Small intestine (tissue), 7 donors: Measurements from ENCODE around the gene FLRT1. TPM values are rescaled to one million over a fixed set of nuclear protein-coding genes. Genes with fewer than 3 reads are reported as not detected.
"Not testable (repeated sequence)": the region's sequence is repeated elsewhere in the genome, so short reads cannot be mapped to it uniquely, and the experiment has no call there.

ENCODE experiments used
- DNase-seq, 2 donors: peaks; one replicate each; pipeline versions ENCODE4 v3.0.0 to v3.0.0-alpha.2; 2013
- FAIRE-seq: peaks from 2 replicates; lab custom pipeline; 2012; peaks lifted over from hg19 to GRCh38; lab: Jason Lieb, UNC
- H3K27ac ChIP-seq, 3 donors: one replicate each; pipeline ENCODE4 v1.5.1; 2013; ENCODE audit warnings: low read length in 2 of 3, mild to moderate bottlenecking in 2 of 3, control low read depth in 1 of 3, inconsistent platforms in 1 of 3, low read depth in 1 of 3, moderate library complexity in 1 of 3
- H3K27me3 ChIP-seq, 3 donors: one replicate each; pipeline ENCODE4 v1.6.1; 2013; ENCODE audit warnings: low read length in 3 of 3, inconsistent platforms in 1 of 3; ENCODE audit not compliant: control insufficient read depth in 3 of 3, insufficient read depth in 3 of 3
- H3K36me3 ChIP-seq, 3 donors: one replicate each; pipeline ENCODE4 v1.6.1; 2013; ENCODE audit warnings: low read length in 3 of 3, inconsistent platforms in 1 of 3, low read depth in 1 of 3, mild to moderate bottlenecking in 1 of 3, moderate library complexity in 1 of 3; ENCODE audit not compliant: control insufficient read depth in 3 of 3, insufficient read depth in 2 of 3
- H3K4me1 ChIP-seq, 3 donors: one replicate each; pipeline ENCODE4 v1.6.1; 2013; ENCODE audit warnings: low read length in 2 of 3, inconsistent platforms in 1 of 3, low read depth in 1 of 3, mild to moderate bottlenecking in 1 of 3, moderate library complexity in 1 of 3; ENCODE audit not compliant: control insufficient read depth in 3 of 3, insufficient read depth in 2 of 3
- H3K4me3 ChIP-seq, 3 donors: one replicate each; pipeline ENCODE4 v1.5.1; 2013; ENCODE audit warnings: low read length in 3 of 3, control low read depth in 1 of 3, inconsistent platforms in 1 of 3, low read depth in 1 of 3, mild to moderate bottlenecking in 1 of 3, moderate library complexity in 1 of 3
- H3K9me3 ChIP-seq, 2 donors: one replicate each; pipeline ENCODE4 v1.6.1; 2013; ENCODE audit warnings: low read depth in 1 of 2, low read length in 1 of 2; ENCODE audit not compliant: control insufficient read depth in 2 of 2, insufficient read depth in 1 of 2
- WGBS, 3 donors: extraction: QIAGEN DNeasy Blood & Tissue Kit; methylation state at CpG; one replicate each; pipeline ENCODE4 v1.1.7; 2013; 5-methylcytosine and 5-hydroxymethylcytosine counted together
- polyA plus RNA-seq, 4 donors: library from polyadenylated mRNA; stranded (reverse) in 3 of 4; unstranded in 1 of 4; fragments of 200-250 nt in 3 of 4; fragments of 120-200 nt in 1 of 4; gene quantifications; one replicate each; pipeline versions ENCODE4 v1.2.1 to v1.2.3, GENCODE V29; 2013
- donor health status: healthy with polysubstance abuse.
- donor health status: control.
- donor health status: control.
- donor health status: Bipolar disorder and iron deficiency.
- donor health status: healthy.

FLRT1 gene
- polyA plus RNA-seq, 4 donors: 0.43 to 0.86 TPM; not detected in 2

DNA sequence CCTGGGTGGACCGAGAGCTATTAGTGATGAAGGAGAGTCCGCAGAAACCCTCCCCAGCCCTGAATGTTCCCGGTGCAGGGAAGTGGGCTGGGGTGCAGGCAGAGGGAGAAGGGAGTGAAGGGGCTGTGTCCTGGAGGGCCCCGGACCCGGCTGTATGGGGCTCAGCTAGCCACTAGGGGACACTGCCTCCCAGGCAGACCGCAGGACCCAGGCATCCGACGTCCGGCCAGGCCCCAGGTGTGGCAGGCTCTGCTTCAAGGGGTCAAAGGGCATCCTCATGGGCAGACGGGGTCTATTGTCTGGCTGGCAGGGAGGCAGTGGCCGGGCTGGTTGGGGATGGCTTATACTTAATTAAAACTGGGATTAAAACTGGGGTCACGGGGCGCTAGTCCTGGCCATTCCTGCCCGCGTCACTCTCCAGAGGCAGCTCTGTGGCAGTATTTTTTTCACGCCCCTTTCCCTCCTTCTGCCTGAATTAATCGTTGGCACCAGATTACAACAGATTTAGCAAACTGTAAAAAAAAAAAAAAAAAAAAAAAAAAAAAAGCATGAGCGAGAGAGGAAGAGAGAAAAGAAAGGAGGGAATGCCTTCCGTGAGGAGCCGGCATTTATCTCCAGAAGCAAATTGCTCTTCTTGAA is 5.1 kb downstream of the FLRT1 start:
- Histone ChIP-seq H3K4me3 (no peak overlapping the region), H3K9me3 (no peaks in the 10 kb centered on the region), H3K27me3 (peaks cover 4 to 25% (median 14%) of the 10 kb centered on the region in 3 donors), H3K4me1 (peaks cover 0 to 3% (median 0%) of the 10 kb centered on the region in 3 donors), H3K36me3 (no peaks in the 10 kb centered on the region), H3K27ac (no peak overlapping the region)
- FAIRE-seq (no peak), DNase-seq (no peak)
- 57 to 68% (median 60%) methylated on average over 16 to 20 of the region's 20 CpGs for WGBS, 3 donors

DNA sequence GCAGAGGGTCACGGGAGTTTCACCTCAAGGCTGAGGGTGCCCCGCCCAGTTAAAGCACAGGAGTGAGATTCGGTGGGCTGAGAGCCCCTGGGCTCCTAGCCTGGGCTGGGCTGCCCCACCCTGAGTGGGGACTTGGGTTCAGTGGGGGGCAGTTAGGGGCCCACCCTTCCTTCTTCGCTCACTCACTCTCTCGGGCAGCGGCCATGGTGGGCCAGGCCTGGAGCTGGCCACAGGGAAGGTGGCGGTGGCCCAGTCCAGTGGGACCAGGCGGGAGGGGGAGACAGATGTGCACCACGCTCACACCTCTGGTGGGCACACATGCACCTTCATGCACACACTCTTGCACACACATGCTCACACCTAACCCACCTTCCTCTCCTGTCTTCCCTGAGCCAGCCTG is 6.1 kb downstream of the FLRT1 start:
- peaks cover 0 to 3% (median 0%) of the 10 kb centered on the region in 3 donors for H3K4me1 ChIP-seq
- peaks cover 4 to 18% (median 6%) of the 10 kb centered on the region in 3 donors for H3K27me3 ChIP-seq
- FAIRE-seq (no peak), DNase-seq (no peak)
- 91 to 96% (median 92%) methylated on average over 8 to 9 of the region's 9 CpGs for WGBS, 3 donors
- no peaks in the 10 kb centered on the region for H3K9me3 ChIP-seq
- no peak overlapping the region for H3K27ac ChIP-seq
- H3K36me3 ChIP-seq: peaks cover 0 to 2% (median 0%) of the 10 kb centered on the region in 3 donors
- no peak overlapping the region for H3K4me3 ChIP-seq

DNA sequence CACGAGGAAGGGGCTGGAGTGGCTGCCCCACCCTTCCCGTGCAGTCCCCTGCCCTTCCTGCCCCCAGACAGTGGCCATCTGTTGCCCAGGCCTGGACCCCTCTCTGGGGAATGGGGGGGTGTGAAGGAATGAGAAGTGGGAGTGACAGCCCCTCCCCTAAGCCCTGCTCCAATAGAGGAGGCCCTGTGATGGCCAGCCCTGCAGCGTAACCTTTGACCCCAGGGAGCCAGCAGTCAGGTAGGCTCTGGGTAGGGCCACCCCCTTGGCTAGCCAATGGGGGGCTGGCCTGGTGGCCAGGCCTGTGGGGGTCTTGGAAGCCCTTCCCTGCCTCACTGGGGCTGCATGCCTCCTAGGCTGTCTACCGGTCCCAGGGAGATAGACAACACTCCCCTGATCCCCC is 6.6 kb downstream of the FLRT1 start:
- H3K4me1 ChIP-seq: peaks cover 0 to 3% (median 0%) of the 10 kb centered on the region in 3 donors
- whole genome bisulfite sequencing, 3 donors: 67 to 70% (median 69%) methylated on average over 4 of the region's 4 CpGs
- FAIRE-seq (no peak), DNase-seq (no peak)
- no peaks in the 10 kb centered on the region for H3K9me3 ChIP-seq
- no peak overlapping the region for H3K27ac ChIP-seq
- H3K27me3 ChIP-seq: peaks cover 4 to 14% (median 4%) of the 10 kb centered on the region in 3 donors
- H3K4me3 ChIP-seq: no peak overlapping the region
- H3K36me3 ChIP-seq: peaks cover 0 to 2% (median 0%) of the 10 kb centered on the region in 3 donors

DNA sequence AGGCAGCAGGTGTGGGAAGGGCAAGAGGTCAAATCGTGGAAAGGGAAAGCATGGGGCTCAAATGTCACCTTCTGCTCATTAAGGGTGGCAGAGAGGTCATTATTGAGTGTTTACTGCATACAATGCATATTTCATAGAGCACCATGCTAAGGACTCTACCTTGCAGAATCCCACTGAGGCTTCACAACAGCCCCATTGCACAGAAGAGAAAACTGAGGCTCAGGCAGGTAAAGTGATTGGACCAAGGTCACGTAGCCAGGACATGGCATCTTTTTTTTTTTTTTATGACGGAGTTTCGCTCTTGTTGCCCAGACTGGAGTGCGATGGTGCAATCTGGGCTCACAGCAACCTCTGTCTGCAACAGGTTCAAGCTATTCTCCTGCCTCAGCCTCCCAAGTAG is 7.8 kb downstream of the FLRT1 start:
- Histone ChIP-seq H3K27me3 (peaks cover 0 to 3% (median 0%) of the 10 kb centered on the region in 3 donors), H3K4me3 (no peak overlapping the region), H3K4me1 (peaks cover 0 to 3% (median 0%) of the 10 kb centered on the region in 3 donors), H3K36me3 (peaks cover 0 to 2% (median 0%) of the 10 kb centered on the region in 3 donors), H3K9me3 (no peaks in the 10 kb centered on the region), H3K27ac (no peak overlapping the region)
- DNase-seq (no peak), FAIRE-seq (no peak)
- WGBS, 3 donors: 78 to 85% (median 80%) methylated on average over 5 of the region's 5 CpGs

DNA sequence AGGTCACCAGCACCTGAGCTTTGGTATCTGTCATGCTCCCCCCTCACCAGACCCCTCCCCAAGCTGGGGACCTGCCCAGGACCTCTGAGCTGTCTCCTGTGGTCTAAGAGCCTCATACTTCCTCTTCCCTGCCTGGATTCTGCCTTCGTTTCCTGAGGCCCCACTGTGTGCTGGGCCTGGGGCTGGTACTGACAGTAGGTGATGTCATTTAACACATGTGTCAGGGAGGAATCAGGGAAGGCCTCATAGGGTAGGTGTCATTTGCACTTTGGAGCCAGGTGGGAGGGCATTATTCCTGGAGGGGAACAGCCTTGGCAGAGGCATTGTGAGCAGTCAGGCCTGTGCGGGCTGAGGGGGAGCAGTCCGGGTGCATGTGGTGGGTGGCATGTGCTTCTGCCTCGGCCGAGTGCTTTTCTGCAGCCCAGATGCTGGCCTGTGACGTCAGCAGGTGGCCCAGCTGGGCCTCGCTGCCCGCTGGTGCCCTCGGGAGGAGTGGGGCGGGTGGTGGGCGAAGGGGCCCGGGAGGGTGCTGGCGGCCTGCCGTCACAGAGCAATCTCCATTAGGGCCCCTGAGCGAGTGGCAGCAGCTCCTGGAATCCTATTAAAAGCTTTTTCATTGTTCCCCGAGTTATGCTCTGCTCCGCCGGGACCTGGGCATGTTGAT is 9.1 kb downstream of the FLRT1 start:
- Histone ChIP-seq H3K4me1 (peaks cover 0 to 3% (median 0%) of the 10 kb centered on the region in 3 donors), H3K36me3 (peaks cover 0 to 2% (median 0%) of the 10 kb centered on the region in 3 donors), H3K9me3 (no peaks in the 10 kb centered on the region), H3K27me3 (peaks cover 0 to 3% (median 0%) of the 10 kb centered on the region in 3 donors), H3K4me3 (no peak overlapping the region), H3K27ac (no peak overlapping the region)
- FAIRE-seq: no peak
- DNase-seq: no peak
- 78 to 85% (median 81%) methylated on average over 16 to 18 of the region's 18 CpGs for WGBS, 3 donors

DNA sequence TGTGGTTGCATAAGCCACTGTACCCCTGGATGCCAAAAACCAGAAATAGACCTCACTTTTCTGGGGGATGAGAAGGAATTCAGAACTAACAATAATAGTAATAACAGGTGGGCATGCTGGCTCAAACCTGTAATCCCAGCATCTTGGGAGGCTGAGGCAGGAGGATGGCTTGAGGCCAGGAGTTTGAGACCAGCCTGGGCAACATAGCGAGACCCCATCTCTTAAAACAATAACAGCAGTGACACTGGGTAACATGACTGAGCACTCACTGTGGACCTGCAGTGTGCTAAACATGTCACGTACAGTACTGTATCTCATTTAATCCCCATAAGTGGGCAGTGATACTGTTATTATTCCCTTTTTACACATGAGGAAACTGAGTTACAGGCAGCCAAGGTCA is 10.0 kb downstream of the FLRT1 start:
- H3K27ac ChIP-seq: no peak overlapping the region

DNA sequence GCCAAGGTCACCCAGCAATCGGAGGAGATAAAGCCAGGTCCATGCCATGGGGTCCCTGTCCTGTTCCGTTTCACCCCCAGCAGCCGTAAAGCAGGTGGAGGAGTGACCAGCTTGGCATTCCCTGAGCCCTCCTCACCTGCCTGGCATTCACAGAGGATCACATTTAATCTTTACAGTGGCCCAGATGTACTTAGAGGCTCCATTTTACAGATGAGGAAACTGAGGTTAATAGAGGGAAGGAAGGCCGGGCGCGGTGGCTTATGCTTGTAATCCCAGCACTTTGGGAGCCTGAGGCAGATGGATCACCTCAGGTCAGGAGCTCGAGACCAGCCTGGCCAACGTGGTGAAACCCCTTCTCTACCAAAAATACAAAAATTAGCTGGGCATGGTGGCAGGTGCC is 11.6 kb downstream of the FLRT1 start:
- not testable (repeated sequence) for FAIRE-seq, H3K4me3 ChIP-seq, H3K4me1 ChIP-seq, H3K36me3 ChIP-seq, H3K27ac ChIP-seq, H3K27me3 ChIP-seq, H3K9me3 ChIP-seq, DNase-seq
- 91 to 94% (median 92%) methylated on average over 8 of the region's 8 CpGs for WGBS, 3 donors

More for the DNA sequence above, 10.0 kb downstream of the FLRT1 start:
- Histone ChIP-seq H3K4me1 (peaks cover 0 to 3% (median 0%) of the 10 kb centered on the region in 3 donors), H3K27me3 (peaks cover 0 to 1% (median 0%) of the 10 kb centered on the region in 3 donors), H3K36me3 (peaks cover 0 to 2% (median 0%) of the 10 kb centered on the region in 3 donors), H3K4me3 (no peak overlapping the region), H3K9me3 (no peaks in the 10 kb centered on the region)
- WGBS, 3 donors: 91 to 98% (median 92%) methylated on average over 2 of the region's 2 CpGs
- no peak for FAIRE-seq
- no peak for DNase-seq

DNA sequence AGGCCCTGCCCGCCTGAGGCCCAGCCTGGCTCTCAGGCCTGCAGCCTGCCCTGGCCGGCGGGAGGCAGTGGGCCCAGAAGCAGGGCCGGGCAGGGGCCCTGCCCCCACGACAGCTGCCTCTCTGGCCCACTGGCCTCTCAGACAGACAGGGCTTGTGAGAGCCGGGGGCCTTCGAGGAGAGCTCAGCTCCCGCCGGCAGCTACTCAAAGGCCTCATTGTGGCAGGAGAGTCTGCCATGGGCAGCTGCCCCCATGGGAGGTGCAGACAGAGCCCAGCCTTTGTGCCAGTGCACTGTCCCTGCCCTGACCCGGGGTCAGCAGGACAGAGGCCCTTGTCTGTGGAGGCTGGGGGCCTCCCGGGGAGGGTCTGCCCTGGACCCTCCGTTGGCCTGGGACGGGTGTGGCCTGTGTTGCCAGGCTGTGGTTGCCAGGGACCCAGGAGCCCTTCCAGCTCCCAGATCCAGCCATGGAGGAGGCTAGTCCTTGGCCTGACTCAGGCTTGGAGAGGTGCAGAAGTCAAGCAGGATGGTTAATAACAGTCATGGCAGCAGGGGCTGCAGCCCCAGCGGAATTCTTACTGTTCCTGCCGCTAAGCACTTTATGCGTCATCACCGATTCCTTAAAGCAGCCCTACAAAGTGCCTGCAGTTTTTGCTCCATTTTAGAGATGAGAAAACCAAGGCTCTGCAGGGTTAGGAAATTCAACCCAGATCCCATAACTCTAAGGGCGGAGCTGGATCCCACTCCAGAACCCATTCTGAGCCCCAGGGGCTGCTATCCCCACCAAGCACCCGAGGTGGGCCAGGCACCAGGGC is 12.5 kb downstream of the FLRT1 start:
- Histone ChIP-seq H3K4me1 (no peaks in the 10 kb centered on the region), H3K27me3 (no peaks in the 10 kb centered on the region), H3K9me3 (no peaks in the 10 kb centered on the region), H3K27ac (no peak overlapping the region), H3K4me3 (no peak overlapping the region), H3K36me3 (peaks cover 0 to 2% (median 0%) of the 10 kb centered on the region in 3 donors)
- DNase-seq: no peak
- no peak for FAIRE-seq
- 81 to 86% (median 84%) methylated on average over 17 to 19 of the region's 19 CpGs for WGBS, 3 donors
